ENCODE measurements around the gene CYTH1.

The CYTH1 gene

GRCh38 chr17:78629436-78629995 is 152.6 kb downstream of the CYTH1 start:
- H3K27ac ChIP-seq (ENCODE audit: extremely low read depth, low read depth, low read length) = no peak overlapping the region
- no peaks in the 10 kb centered on the region for H3K36me3 ChIP-seq (ENCODE audit: control insufficient read depth in 2 of 2, insufficient read depth in 1 of 2, low read length in 2 of 2)
- H3K4me1 ChIP-seq (ENCODE audit: control insufficient read depth, insufficient read depth, low read length) = no peaks in the 10 kb centered on the region
- POLR2A ChIA-PET = no interaction called here
- H3K9me3 ChIP-seq (ENCODE audit: control insufficient read depth, insufficient read depth, low read depth, low read length) = no peaks in the 10 kb centered on the region
- no peak overlapping the region for H3K4me3 ChIP-seq (ENCODE audit: low read depth, low read length)
- CTCF ChIA-PET = no interaction called here
- no peak for TF ChIP-seq ZNF239 (tag by site-specific recombination; IDR thresholded peaks at IDR 0.05)
- no peak for TF ChIP-seq ZNF624 (tag by site-specific recombination; IDR thresholded peaks at IDR 0.05)
- TF ChIP-seq ZNF23 (tag by site-specific recombination; IDR thresholded peaks at IDR 0.05; ENCODE audit: borderline replicate concordance) = no peak
- no peak for TF ChIP-seq FEZF1 (tag by site-specific recombination; IDR thresholded peaks at IDR 0.05)
- TF ChIP-seq ZNF362 (tag by site-specific recombination; IDR thresholded peaks at IDR 0.05) = no peak
- TF ChIP-seq ZNF473 (tag by site-specific recombination; IDR thresholded peaks at IDR 0.05) = no peak
- no peak for TF ChIP-seq SALL2 (tag by site-specific recombination; IDR thresholded peaks at IDR 0.05; ENCODE audit: borderline replicate concordance)
- no peak for TF ChIP-seq ZNF514 (tag by site-specific recombination; IDR thresholded peaks at IDR 0.05)
- TF ChIP-seq ZNF211 (tag by site-specific recombination; IDR thresholded peaks at IDR 0.05; ENCODE audit: low read depth) = no peak

GRCh38 chr17:78628547-78629435 is 153.3 kb downstream of the CYTH1 start:
- no peak overlapping the region for H3K27ac ChIP-seq (ENCODE audit: extremely low read depth, low read depth, low read length)
- TF ChIP-seq ZNF555 (tag by site-specific recombination; conservative IDR thresholded peaks at IDR 0.05) = no peak
- no peak for TF ChIP-seq ZNF791 (tag by site-specific recombination; IDR thresholded peaks at IDR 0.05)
- TF ChIP-seq ZBTB17 (tag by site-specific recombination; IDR thresholded peaks at IDR 0.05) = no peak
- no peak for TF ChIP-seq ZNF600 (tag by site-specific recombination; IDR thresholded peaks at IDR 0.05)
- TF ChIP-seq HOXA7 (CRISPR knock-in tag; IDR thresholded peaks at IDR 0.05; ENCODE audit: borderline replicate concordance) = no peak
- TF ChIP-seq ZNF514 (tag by site-specific recombination; IDR thresholded peaks at IDR 0.05) = no peak
- TF ChIP-seq ZNF311 (tag by site-specific recombination; IDR thresholded peaks at IDR 0.05; ENCODE audit: borderline replicate concordance) = no peak
- TF ChIP-seq ZEB2 (tag by site-specific recombination; IDR thresholded peaks at IDR 0.05) = no peak
- no peak for TF ChIP-seq ZBTB10 (tag by site-specific recombination; IDR thresholded peaks at IDR 0.05)
- TF ChIP-seq MZF1 (tag by site-specific recombination; IDR thresholded peaks at IDR 0.05; ENCODE audit: borderline replicate concordance) = no peak
- no peaks in the 10 kb centered on the region for H3K9me3 ChIP-seq (ENCODE audit: control insufficient read depth, insufficient read depth, low read depth, low read length)
- POLR2A ChIA-PET = no interaction called here
- CTCF ChIA-PET = interaction anchor here (0.7 kb wide), 1 partner anchor 9 kb away, joined by 3 read pairs; no protein-coding TSS in a partner anchor
- no peaks in the 10 kb centered on the region for H3K4me1 ChIP-seq (ENCODE audit: control insufficient read depth, insufficient read depth, low read length)
- no peak overlapping the region for H3K4me3 ChIP-seq (ENCODE audit: low read depth, low read length)
- H3K36me3 ChIP-seq (ENCODE audit: control insufficient read depth in 2 of 2, insufficient read depth in 1 of 2, low read length in 2 of 2) = no peaks in the 10 kb centered on the region

All from HEK293 (cell line).